ENCODE measurements around the gene DLX2.
"Not testable (repeated sequence)": the region's sequence is repeated elsewhere in the genome, so short reads cannot be mapped to it uniquely, and the experiment has no call there.

Gene DLX2

DNA sequence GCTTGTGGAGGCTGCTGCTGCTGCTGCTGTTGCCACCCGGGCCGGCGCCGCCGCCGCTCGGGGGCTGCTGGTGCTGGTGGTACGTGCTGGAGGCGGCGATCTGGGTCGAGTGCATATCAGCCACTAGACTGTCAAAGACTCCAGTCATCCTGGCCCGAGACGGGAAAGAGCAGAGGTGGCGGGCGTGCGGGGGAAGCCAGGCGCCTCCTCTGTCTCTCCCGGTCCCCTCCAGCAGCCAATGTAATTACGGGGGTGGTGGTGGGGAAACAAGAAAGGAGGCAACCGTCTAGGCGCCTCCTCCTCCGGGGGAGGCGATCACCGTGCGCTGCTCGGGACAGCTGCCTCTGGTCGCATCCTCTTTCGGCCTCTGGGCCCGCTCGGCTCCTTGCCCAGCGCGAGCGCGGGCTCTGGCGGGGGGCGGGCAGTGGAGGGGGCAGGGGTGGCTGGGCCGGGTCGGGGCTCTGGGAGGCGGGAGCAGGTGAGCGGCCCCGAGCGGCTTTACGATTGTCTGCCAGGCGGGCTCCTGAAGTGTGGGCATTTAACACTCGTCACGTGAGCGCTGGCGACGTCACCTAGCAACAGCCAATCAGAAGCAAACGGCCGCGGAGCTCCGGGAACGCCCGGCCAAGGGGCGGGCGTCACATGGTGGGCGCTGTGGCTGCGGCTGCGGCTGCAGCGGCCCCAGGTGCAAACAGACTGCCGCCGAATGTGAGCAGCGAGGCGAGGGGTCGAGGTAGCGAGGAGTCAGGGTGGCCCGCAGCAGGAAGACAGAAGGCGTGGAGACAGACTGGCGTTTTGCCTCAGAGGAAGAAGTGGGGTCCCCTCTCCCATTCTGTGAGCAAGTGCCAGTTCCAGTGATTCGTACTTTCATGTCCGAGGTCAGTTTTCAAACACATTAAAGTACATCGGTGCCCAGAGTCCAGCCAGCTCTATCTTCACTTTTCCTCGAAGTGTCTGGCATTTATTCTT, at the start of gene DLX2:
Gene DLX2 (minus strand): TSS at position 510 of the 969 bp plus-strand sequence. CDS start 362 bp downstream, at position 148.
- peak; percentile 90 for DNase-seq

DNA sequence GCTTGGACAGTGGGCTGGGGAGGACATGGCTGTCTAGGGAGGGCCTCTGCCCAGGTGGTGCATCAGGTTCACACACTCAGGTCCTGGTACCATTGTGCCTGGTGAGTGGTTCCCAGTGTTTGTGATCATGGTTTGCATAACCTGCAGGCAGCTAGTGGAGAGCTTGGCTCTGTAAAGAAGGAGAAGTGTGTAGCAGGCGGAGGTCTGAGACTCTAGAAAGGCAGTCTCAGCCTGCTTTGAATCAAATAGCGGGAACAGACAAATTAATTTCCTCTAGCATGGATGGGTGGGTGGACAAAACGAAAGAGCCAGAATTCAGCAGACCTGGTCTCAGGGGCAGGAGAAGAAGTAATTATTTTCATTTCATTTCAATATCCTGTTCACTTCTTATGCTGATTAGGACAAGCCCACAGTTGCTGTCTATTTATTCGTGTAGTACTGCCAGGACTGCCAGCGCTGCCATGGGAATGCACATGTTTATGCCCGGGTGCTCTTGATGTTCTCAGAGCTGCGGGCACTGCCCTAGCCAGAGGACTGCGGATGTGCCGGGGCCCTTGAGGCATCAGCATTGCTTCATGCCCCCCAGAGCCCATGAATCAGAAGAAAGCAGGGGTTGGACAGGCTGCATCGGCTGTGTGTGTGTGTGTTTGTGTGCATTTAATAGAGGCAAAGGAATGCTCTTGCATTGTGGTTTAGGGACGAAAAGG, 45.4 kb upstream of the DLX2 start:
- DNase-seq: no peak

DNA sequence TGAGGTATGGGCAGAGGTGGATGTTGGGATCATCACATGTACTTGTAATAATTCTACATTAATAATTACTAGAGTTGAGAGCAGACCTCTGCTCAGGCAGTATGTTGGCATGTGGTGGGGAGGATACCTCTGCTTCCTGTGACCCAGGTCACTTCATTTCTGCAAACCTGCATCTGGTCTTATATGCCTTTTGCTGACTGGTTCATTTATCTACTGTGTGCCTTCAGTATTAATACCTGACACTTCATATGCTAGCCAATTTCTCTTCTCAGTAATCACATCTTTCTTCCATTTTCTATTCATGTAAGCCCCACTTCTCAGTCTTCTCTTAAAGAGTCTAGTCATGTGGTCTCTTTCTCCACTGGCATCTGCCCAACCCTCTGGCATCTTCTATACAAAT, 41.1 kb upstream of the DLX2 start:
- no peak for DNase-seq

DNA sequence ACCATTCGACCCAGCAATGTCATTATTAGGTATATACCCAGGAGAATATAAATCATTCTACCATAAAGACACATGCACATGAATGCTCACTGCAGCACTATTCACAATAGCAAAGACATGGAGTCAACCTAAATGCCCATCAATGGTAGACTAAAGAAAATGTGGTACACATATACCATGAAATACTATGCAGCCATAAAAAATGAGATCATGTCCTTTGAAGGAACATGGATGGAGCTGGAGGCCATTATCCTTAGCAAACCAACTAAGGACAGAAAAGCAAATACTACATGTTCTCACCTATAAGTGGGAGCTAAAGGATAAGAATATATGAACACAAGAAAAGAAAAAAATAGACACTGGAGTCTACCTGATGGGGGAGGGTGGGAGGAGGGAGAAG, 36.0 kb upstream of the DLX2 start:
- DNase-seq: not testable (repeated sequence)

DNA sequence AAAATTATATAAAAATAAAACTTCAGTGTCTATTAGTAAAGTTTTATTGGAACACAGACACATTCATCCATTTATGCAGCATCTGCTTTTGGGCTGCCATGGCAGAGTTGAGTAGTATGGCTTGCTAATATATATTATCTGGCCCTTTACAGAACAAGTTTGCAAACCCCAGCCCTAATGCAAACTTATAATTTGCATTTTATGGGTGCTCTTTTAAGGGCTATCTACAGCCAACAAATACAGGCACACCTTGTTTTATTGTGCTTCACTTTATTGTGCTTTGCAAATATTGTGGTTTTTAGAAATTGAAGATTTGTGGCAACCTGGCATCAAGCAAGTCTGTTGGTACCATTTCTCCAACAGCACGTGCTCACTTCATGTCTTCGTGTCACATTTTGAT, 35.2 kb upstream of the DLX2 start:
- DNase-seq: no peak

DNA sequence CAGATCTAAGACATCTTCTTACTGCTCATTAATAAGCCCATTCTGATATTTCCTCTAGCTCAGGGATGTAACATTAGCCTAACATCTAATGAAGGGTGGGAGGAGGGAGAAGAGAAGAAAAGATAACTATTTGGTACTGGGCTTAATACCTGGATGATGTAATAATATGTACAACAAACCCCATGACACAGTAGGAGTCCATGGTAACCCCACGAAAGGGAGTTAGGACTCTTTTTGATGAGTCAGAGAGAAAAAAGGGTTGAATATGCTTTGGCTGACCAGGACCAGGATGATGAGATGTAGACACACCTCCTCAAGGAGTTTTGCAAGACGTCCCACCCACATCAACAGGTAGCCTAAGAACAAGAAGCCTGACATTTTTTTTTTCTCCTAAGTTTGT, 34.4 kb upstream of the DLX2 start:
- DNase-seq: no peak

DNA sequence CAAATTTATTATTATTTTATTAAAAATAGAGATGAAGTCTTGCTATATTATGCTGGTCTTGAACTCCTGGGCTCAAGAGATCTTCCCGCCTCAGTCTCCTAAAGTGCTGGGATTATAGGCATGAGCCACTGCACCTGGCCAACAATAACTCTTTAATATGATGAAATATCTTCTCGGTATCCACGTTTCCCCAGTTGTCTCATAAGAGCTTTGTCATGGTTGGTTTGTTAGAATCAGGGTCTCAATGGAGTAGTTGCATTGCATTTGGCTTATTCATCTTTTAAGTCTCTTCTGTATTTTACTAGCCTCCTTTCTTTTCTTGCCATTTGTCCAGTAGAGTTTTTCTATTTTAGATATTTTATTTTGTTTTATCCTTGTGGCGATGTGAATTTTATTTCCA, 32.7 kb upstream of the DLX2 start:
- no peak for DNase-seq

DNA sequence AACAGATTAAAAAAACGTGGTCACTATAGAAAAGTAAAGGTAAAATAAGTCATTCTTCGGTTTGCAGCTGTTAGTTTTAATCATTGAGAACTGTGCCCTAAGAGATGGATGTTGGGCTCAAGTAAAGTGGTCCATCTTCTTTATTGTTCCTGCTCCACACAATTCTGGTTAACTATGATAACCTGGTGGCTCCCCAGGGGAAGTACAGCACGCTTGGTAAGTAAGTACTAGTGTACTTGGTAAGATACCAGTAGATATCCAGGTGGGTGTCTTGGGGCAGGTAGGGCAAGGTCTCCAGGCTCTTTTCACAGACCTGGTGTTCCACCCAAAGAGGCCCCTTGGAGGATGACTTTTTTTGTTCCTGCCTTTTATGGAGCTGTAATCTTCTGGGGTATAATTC, 31.6 kb upstream of the DLX2 start:
- no peak for DNase-seq

DNA sequence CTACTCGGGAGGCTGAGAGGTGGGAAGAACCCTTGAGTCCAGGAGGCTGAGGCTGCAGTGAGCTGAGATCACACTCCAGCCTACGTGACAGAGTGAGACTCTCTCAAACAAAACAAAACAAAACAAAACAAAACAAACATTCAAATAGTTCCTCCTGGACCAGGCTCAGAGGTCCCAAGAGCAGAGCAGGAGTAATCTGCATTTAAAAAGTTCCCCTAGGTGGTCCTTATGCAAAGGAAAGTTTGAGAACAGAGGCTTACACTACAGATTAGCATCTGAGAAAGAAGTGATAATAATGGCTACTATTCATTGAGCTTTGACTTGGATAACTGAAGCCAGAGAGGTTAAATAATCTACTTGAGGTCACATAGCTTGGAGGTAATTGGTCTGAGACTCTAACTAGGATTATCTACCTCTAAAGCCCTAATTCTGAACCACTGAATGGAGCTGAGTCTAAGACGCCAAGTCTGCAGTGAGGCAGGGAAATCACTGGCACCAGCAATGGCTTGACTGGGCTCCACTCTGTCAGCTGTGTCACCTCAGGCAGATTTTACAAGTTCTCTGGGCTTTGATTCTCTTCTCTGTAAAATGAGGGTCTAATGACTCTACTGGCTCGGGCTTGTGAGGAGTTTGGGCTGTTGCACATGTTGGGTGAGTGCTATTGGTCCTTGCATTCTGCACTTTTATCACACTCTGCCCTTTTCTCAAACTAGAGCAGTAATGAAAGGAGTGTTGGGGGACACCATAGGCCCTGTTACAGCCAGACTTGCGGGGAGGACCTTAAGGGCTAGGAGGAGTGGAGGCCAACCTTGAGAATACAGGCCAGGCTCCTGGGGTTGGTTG, 29.2 kb upstream of the DLX2 start:
- DNase-seq: no peak

DNA sequence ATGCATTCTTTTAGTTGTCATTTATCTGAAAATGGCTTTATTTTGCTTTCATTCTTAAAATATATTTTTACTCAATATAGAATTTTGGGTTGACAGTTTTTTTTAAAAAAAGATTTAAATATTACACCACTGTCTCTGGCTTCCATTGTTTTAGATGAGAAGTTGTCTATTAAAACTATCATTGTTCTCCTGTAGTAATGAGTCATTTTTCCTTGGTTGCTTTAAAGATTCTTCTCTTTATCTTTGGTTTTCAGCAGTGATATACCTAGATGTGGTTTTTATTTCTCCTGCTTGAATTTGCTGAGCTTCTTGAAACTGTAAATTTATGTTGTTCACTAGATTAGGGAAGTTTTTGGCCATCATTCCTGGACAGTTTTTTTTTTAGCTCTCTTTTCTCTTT, 26.7 kb upstream of the DLX2 start:
- no peak for DNase-seq

DNA sequence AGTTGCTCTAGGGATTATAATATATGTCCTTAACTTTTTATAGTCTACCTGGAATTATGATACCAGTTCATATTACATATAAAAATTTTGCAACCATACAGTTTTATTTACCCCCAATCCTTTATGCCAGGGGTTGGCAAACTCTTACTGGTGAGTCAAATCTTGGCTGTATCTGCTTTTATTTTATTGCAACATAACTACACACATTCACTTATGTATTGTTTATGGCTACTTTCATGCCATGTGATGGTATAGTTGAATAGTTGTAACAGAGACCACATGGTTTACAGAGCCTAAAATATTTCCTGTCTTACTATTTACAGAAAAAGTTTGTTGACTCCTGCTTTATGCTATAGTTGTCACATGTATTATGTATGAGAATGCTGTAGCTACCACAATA, 25.8 kb upstream of the DLX2 start:
- DNase-seq: no peak

DNA sequence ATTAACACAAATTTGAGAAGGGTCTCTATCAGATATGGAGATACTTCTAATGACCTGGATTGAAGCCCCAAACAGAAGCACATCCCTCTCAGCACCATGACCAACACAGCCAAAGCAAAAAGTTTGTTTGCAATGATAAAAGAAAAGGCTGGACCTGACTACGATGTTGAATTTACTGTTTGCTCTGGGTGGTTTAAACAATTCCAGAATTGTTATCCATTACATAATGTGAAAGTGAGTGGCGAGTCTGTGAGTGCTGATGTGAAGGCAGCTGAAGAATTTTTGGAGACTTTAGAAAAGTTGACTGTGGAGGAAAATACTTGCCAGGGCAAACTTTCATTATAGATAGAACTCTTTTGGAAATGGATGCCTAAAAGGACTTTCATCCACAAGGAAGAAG, 17.4 kb upstream of the DLX2 start:
- DNase-seq: no peak

DNA sequence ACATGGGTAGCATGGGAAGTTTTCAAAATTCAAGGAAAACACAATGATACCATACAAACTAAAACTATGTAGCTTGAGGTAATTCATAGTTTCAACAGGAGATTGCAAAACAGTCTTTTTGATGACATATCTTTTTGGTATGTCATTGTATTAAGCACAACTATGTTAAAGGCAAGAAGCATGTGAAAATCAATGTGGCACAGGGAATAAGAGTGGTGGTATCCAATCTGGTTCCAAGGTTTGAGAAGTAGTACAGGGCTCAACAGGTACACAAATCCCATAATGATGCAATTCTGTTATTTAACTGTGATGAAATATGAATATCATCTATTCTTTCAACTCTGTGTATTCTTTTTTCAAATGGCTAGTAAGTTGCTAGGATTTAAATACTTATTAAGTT, 16.4 kb upstream of the DLX2 start:
- DNase-seq: no peak

DNA sequence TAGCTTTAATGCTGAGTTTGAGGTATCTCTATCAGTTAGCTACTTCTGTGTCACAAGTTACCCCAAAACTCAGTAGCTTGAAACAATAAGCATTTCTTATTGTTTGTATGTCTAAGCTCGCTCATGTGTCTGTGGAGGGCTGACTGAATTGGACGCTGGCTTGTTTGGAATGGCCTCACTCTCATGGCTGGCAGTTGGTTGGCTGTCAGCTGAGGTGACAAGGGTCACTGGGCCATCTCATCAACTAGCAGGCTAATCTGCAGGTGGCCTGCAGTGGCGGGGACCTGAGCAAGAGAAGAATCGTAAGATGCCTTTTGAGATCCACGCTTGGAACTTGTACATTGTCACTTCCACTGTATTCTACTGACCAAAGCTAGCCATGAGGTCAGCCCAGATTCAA, 13.4 kb upstream of the DLX2 start:
- DNase-seq: no peak

DNA sequence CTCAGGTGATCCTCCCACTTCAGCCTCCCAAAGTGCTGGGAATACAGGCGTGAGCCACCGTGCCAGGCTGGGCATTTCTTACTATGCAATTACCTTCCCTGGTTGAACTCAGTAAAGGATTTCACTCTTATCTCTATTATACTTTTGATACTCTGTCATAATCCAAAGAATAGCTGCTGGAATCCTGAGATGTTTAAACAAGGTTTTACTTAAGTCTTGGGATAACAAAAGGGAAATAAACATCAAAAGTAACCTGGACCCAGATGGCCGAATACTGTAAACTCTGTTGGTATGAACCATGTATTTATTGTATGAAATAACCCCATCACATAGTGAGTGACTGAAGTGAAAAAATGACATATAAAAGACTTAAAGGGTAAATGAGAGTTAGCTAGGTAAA, 11.9 kb upstream of the DLX2 start:
- no peak for DNase-seq

DNA sequence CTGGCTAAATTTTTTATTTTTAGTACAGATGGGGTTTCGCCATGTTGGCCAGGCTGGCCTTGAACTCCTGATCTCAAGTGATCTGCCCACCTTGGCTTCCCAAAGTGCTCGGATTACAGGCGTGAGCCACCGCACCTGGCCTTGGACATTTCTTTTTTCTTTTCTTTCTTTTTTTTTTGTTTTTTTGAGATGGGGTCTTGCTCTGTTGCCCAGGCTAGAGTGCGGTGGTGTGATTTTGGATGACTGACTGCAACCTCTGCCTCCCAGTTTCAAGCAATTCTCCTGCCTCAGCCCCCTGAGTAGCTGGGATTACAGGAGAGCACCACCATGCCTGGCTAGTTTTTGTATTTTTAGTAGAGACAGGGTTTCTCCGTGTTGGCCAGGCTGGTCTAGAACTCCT, 11.5 kb upstream of the DLX2 start:
- DNase-seq: not testable (repeated sequence)

DNA sequence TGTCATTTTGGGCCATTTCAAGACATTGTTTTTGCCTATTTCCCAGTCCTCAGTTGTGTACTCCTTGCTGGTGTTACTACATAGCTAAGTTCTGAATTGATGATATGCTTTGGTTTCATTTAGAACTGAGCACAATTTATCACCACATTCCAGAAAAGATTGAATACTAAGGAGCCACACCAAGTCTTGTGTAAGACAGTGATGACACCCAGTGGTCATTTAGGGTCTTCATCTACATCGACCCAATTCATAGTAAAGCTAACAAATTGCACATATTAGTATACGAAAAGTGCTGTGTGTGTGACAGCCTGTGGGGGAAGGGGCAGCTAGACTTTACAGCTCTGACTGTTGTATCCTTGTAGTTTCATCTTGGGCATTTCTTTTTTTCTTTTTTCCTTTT, 10.9 kb upstream of the DLX2 start:
- no peak for DNase-seq

DNA sequence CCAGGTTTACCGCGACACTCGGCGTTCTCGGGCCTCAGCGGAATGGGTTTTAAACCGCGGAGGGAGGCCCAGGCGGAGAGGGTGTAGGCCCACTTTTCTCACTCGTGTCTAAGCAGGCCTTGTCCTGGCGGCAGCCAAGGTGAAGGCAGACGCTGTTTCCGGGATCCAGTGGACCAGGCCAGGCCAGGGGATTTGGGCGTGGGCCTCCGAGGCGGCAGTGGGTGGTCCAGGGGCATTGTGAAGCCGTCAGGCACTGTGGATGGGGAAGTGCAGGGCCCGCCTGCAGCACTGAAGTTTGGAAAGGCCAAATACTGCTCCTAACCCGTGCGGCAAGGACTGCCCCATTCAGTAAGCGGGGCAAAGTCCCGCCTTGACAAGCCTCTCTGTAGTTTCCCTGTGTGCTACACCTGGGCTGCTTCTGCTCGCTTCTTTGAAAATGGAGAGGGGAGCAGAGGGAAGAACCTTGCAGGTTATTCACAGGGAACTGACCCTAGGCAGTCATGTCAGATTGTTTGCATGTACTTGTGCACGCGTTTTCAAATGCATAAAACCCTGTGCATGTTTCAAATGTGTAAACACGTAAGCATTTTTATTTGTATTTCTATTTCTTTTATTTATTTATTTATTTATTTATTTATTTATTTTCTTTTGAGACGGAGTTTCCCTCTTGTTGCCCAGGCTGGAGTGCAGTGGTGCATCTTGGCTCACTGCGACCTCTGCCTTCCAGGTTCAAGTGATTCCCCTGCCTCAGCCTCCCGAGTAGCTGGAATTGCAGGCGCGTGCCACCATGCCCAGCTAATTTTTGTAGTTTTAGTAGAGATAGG, 7.5 kb upstream of the DLX2 start:
- DNase-seq: no peak

DNA sequence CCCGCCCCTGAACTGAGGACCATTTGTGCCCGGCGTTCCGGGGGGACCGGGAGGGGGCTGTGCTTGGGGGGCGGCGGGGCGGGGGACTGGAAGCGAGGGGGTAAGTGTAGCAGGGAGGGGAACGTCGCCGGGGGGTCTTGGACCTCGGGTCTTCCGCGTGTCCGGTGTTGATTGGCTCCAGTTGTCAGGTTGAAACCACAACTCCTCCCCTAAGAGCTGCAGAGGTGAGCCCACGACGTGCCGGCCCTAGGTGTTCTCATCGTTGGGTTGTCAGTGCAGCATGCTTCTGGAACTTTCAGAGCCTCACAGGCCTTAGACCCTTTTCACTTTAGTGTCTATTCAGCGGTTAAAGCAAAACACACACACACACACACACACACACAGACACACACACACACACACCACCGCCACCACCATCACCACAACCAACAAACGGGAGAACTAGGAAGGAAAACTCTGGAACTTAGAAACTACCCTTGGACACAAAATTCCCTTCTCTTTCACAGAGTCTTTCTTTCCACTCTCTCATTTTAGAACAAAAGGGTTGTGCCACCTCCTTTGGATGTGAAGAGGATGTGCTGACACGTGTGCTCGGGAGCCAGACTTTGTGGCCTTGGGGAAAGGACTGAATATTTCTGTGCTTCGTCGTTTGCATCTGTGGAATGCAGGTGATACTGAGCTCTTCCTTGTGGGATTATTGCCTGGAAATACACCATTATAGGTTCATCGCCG, 6.7 kb upstream of the DLX2 start:
- no peak for DNase-seq

DNA sequence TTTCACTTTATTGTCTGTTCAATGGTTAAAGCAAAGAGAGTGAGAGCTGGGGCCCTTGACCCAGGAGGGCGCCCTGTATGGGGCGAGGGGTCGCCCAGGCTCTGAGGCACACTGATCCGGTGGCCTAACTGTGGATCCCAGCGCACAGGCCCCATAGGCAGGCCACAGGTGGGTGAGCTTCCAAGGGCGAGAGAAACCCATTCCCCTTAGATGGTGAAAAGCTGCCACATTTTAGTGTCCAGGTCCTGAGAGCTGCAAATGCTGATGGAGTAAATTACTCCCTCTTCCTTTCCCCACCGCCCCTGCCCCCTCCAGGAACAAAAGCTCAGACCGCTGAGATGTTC, 5.9 kb upstream of the DLX2 start:
- DNase-seq: no peak

DNA sequence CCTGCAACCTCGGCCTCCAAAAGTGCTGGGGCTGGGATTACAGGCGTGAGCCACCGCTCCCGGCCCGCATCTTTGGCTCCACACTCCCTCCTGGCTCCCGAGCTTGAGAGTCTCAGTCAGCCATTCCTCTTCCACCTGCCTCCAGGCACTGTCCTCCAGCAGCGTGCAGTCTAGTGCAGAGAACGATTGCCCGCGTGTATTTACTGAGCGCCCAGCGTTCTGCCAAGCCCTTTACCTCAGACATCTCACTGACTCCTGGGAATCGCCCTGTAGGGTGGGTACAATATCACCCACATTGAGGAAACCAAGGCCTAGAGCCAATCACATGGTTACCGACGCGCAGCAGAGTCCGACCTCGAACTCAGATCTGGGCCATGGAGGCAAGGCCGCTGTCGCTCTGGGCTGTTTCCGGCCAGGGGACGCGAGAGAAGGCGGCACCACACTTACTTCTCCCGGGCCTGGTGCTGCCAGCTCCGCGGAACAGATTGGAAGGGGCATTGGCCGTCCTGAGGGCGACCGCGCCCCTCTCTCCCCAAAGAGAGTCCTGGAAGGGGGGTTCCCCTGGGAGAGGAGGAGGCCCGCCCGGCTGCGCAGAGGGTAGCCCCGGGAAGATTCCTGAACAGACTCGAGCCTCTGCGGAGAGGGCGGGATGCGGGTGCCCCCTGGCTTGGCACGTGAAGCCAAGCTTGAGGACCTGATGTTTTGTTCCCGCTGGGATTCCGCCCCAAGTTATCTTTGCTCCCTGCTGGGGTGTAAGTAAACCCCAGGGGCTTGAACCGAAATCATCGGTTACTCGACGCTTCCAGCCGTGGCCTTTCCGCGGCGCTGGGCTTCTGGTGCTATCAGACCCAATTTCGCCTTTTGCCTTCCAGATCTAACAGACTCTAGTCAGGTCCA, 5.2 kb upstream of the DLX2 start:
- no peak for DNase-seq
